LNCaP clone FGC (cell line): Measurements from ENCODE around the gene SLC41A1.

Experiments used
- DNase-seq: peaks from one replicate; pipeline ENCODE4 v3.0.0-alpha.2; 2011; ENCODE audit warnings: low read depth
- H3K4me3 ChIP-seq: 2 replicates; pipeline ENCODE4 v1.5.1; 2011; ENCODE audit warnings: mild to moderate bottlenecking, low read depth, low read length, control low read depth
- TF ChIP-seq, protein P1 (sequence below): IDR thresholded peaks from 2 replicates; pipeline ENCODE4 v1.5.1; 2012; ENCODE audit warnings: mild to moderate bottlenecking; ENCODE audit not compliant: control insufficient read depth, insufficient read depth; ENCODE audit errors: extremely low read depth

The SLC41A1 gene

DNA sequence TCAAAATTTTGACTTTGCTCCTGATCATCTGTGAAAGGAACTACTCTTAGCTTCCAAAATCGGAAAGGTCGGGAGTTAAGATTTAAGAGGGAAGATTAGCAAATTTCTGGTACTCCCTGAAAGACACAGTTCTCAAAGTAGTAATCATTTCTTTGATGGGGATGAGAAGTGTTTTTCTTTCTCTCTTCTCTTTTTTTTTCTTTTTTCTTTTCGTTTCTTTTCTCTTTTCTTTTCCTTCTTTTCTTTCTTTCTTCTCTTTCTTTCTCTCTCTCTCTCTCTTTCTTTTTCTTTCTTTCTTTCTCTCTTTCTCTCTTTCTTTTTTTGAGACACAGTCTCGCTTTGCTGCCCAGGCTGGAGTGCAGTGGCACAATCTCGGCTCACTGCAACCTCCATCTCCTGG lies 32.7 kb downstream of the SLC41A1 start:
- TF ChIP-seq, protein P1, sequence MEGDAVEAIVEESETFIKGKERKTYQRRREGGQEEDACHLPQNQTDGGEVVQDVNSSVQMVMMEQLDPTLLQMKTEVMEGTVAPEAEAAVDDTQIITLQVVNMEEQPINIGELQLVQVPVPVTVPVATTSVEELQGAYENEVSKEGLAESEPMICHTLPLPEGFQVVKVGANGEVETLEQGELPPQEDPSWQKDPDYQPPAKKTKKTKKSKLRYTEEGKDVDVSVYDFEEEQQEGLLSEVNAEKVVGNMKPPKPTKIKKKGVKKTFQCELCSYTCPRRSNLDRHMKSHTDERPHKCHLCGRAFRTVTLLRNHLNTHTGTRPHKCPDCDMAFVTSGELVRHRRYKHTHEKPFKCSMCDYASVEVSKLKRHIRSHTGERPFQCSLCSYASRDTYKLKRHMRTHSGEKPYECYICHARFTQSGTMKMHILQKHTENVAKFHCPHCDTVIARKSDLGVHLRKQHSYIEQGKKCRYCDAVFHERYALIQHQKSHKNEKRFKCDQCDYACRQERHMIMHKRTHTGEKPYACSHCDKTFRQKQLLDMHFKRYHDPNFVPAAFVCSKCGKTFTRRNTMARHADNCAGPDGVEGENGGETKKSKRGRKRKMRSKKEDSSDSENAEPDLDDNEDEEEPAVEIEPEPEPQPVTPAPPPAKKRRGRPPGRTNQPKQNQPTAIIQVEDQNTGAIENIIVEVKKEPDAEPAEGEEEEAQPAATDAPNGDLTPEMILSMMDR, result no peak
- DNase-seq, result no peak
- no peak overlapping the region for H3K4me3 ChIP-seq

DNA sequence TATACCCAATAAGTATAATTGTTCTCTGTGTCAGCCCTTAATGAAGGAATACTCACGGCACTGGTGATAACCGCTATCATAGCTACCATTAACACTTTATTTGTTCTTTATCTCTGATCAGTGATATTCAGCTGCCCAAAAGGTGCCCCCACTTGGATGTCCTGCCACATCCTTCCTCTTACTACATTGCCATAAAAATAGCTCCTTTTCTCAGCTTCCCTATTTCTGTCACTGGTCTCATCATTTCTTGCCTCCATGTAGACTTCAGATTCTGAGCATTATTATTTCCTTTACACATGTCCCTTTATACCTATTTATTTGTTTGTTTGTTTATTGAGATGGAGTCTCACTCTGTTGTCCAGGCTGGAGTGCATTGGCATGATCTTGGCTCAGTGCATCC lies 35.0 kb downstream of the SLC41A1 start:
- TF ChIP-seq, protein P1, result no peak
- H3K4me3 ChIP-seq, result no peak overlapping the region
- no peak for DNase-seq

DNA sequence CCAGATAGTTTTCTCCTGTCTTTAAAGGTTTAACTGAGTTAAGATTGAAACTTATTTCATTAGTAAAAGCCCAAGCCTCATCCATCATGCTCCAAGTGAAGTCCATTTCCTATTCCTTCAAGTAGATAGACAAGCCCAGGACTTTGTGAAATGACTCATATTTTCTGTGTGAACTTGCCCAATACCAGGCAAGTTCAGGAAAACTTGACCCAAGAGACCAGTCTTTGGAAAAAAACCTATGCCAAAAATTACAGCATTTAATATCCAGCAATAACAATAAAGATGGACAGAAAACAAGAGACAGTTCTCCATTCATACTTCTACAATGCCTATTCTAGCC lies 37.3 kb downstream of the SLC41A1 start:
- no peak for DNase-seq
- TF ChIP-seq, protein P1, result no peak
- H3K4me3 ChIP-seq, result peak overlapping the region; percentile 88

DNA sequence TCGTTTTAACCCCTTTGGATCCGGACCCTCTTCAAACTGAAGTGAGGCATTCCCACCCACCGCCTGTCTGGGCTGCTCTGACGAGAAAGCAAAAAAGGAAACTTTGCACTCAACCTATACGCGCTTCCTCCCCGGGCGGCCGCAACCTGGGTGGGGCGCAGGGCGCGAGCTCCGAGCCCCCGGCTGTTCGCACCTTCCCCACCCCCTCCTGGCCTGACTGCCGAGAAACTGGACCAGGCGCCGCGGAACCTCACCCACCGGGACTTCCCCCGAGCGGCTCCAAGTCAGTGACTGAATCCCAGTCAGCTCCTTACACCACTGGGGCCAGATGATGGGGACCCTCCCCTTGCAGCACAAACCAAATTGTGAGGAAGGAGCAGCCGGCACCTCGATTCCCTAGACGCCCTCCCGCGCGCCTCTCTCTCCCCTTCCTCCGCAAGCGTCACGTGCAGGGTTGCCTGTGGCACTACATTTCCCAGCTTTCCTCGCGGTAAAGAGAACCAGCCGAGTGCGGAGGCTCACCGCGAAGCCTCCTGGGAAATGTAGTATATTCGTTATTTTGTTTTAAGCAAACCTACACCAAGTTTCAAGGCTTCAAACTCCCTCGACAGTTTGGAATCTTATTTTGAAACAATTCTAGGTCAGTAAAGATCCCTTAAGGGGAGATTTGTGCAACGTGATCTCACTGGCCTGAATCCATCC lies 37.8 kb downstream of the SLC41A1 start, which contains the start of gene RAB29:
Gene RAB29 (minus strand): TSS at position 468 of the 702 bp plus-strand sequence. CDS start 526 bp downstream, outside the sequence.
- TF ChIP-seq, protein P1, result no peak
- peak within 1 kb of the TSS; percentile 88 for H3K4me3 ChIP-seq
- DNase-seq, result peak; percentile 46

DNA sequence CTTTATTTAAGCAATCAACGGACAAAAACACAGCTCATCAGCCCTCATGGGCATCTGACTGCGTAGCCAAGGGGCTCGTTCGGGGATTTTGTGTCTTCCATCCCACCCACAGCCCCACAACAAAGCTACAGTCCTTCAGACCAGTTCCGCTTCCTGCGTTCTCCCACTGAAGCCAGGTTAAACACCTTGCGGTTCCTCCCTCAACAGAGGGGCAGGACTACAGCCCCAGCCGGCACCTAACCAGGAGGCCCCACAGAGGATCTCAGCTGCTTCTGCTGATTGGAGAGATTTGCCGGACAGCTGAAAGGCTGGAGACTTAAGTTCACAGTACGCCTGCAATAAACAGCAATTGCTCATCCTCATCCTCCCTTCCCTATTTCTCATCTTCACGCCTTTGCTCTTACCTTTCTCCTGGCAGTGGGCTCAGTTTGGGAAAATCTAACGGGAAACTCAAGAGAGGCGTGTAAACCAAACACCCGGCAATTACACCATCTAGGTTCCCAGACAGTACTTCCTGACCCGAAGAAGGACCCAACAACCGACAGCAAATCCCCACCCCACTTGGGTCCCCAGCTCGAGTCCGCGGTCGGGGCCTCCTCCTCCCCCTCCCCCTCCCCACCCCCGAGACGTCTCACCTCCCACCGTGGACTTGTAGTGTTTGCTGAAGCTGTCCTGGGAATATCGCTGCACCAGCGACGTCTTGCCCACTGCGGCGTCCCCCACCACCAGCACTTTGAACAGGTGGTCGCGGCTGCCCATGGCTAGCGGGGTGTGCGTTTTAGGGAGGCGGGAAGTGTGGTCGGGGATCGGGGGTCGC lies 38.6 kb downstream of the SLC41A1 start:
- DNase-seq, result no peak
- TF ChIP-seq, protein P1, result no peak
- peak overlapping the region; percentile 88 for H3K4me3 ChIP-seq

DNA sequence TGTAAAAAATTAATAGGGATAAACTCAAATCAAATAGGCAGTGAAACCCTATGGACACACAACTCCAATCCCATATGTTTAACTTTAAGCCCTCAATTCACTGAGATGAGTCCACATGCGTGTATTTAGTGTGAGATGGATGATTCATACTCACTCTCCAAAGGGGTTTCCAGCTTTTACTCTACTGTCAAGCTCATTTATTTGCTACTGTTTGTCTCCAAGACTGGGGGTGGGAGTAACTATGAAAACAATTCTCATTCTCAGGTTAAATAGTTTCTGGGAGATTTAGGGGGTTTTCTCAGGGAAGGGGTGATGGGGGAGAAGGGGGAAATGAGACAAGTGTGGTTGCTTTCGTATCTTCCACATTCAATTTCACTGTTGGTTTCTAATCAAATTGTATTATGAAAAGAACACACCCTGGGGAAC lies 40.4 kb downstream of the SLC41A1 start:
- H3K4me3 ChIP-seq, result no peak overlapping the region
- DNase-seq, result no peak
- TF ChIP-seq, protein P1, result no peak
